Gastroesophageal sphincter (tissue), 4 donors: Measurements from ENCODE around the gene LRRC4. TPM values are rescaled to one million over a fixed set of nuclear protein-coding genes. Genes with fewer than 3 reads are reported as not detected.

ENCODE experiments used
- ATAC-seq: fragments of 150-250 bp; one replicate; pipeline ENCODE4 v1.9.1; 2016; ENCODE audit warnings: mild to moderate bottlenecking, moderate library complexity
- H3K27ac ChIP-seq, 4 donors: fragments of 200-600 bp; sonication (generic) in 3 of 4; 1 replicate in 3 of 4; 2 replicates in 1 of 4; pipeline ENCODE4 v1.5.1; 2016 to 2019
- H3K27me3 ChIP-seq: fragments of 200-600 bp; sonication (generic); one replicate; pipeline ENCODE4 v1.5.1; 2019
- H3K36me3 ChIP-seq, 2 donors: fragments of 200-600 bp; sonication (generic); one replicate each; pipeline ENCODE4 v1.5.1; 2019; ENCODE audit warnings: control low read depth in 1 of 2
- H3K4me1 ChIP-seq, 3 donors: fragments of 200-600 bp; sonication (generic); 1 replicate in 2 of 3; 2 replicates in 1 of 3; pipeline ENCODE4 v1.5.1; 2016 to 2019; ENCODE audit warnings: control low read depth in 2 of 3
- H3K4me3 ChIP-seq, 2 donors: fragments of 200-600 bp; sonication (generic); one replicate each; pipeline ENCODE4 v1.5.1; 2019; ENCODE audit warnings: mild to moderate bottlenecking in 1 of 2, moderate library complexity in 1 of 2
- H3K9me3 ChIP-seq, 3 donors: fragments of 200-600 bp; sonication (generic); one replicate each; pipeline ENCODE4 v1.5.1; 2017 to 2019; ENCODE audit warnings: control low read depth in 2 of 3
- EP300 ChIP-seq: sonication (generic); formaldehyde crosslinking; IDR thresholded peaks from one replicate; pipeline ENCODE4 v1.6.1; 2017; ENCODE audit warnings: antibody characterized with exemption, mild to moderate bottlenecking
- POLR2A ChIP-seq, 2 donors: fragments of 450-650 bp; IDR thresholded peaks; one replicate each; pipeline ENCODE4 v1.6.1; 2017; ENCODE audit warnings: antibody characterized with exemption in 2 of 2, mild to moderate bottlenecking in 2 of 2, moderate library complexity in 1 of 2
- POLR2AphosphoS5 ChIP-seq: sonication (generic); formaldehyde crosslinking; IDR thresholded peaks from one replicate; pipeline ENCODE4 v1.6.1; 2017; ENCODE audit warnings: antibody characterized with exemption
- WGBS, 2 donors: methylation state at CpG; one replicate each; pipeline ENCODE4 v1.1.5; 2018; ENCODE audit warnings: low coverage in 1 of 2; 5-methylcytosine and 5-hydroxymethylcytosine counted together
- total RNA-seq, 4 donors: library from RNA; depleted of rRNA; stranded (reverse); fragments of >200 nt; gene quantifications; one replicate each; pipeline ENCODE4 v1.1.0, GENCODE V29; 2016
- TF ChIP-seq, protein P1 (sequence below), 4 experiments: fragments of 200-600 bp in 2 of 4; fragments of 450-650 bp in 2 of 4; sonication (generic) in 1 of 4; IDR thresholded peaks; one replicate each; pipeline ENCODE4 v1.5.1; 2017 to 2019; ENCODE audit warnings: antibody characterized with exemption in 4 of 4, mild to moderate bottlenecking in 2 of 4, moderate library complexity in 2 of 4

LRRC4 gene
- total RNA-seq, 4 donors from 2014 or later = 0.39 to 1.9 (median 0.82) TPM; not detected in 1

DNA sequence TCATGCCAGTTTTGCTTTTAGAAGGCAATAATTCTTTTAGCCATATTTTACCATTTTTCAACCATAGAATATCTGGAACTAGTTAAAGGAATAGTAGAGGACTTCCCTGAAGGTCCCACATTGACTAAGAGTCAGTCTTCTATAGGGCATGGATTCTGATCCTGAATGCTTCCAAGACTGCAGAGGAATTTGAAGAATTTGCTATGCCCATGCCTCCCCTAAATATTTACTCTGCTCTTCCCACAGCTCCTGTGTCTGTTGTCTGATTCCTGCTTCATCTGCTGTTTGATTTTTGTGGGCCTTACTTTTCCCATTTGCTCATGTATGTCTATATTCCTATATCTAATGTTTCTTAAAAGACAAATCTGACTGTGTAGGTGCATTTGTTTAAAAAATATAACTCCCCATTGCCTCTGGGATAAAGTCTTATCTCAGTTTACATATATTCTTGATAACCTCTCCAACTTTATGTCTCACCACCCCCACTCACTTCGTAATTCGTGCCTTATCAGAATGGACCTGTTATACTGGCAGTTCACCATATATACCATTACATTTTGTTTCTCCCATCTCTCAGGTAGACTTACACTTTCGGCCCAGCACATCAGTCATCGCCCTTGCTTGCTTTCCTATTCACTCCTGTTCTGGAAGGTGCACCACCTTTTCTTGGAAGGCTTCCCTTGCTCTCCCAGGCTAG is 33.9 kb downstream of the LRRC4 start:
- H3K4me1 ChIP-seq = peaks cover 0 to 29% (median 12%) of the 10 kb centered on the region in 3 donors

DNA sequence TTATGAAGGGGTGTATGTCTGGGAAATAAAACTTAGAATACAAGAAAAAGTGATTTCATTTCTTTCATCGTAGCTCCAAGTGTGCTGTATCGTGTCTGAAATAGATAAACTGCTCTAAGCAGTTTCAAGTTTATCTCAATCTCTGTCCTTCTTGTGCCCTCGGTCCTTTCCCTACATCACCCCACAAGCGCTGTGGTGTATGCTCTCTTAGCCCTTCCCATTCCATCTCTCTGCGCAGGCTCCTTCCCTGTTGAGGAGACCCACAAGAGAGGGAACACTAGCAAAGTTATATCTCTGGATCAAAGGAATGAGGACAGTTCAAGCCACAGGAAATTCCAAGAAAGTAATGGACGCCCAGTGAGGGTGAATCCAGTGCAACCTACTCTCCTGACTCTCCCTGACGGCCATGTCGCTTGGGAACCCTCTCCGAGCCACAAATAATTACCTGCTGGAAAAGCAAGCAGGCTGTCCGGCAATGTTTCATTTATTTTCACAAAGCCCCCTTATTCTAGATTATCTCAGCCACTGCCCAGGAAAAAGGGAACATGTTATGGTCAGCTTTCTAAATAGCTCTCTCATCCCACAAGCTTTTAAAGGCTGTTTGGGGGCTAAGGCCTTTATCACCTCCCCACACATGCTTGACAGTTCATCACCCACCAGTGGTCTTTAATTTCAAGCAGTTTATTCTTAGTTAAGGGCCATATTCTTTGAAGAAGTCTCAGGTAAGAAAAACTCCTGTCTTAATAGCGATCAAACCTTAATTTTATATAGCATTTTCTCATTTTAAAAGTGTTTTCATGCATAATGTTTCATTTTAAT is 34.8 kb downstream of the LRRC4 start:
- ATAC-seq = no peak
- H3K9me3 ChIP-seq = no peaks in the 10 kb centered on the region
- peak overlapping the region in 3 of 4 donors; percentile 12 to 63 (median 38) for H3K27ac ChIP-seq
- H3K4me1 ChIP-seq = peaks cover 0 to 29% (median 12%) of the 10 kb centered on the region in 3 donors
- no peaks in the 10 kb centered on the region for H3K27me3 ChIP-seq
- TF ChIP-seq POLR2AphosphoS5 (no peak), EP300 (no peak), POLR2A (IDR thresholded peaks at IDR 0.05) (no peak)
- TF ChIP-seq, protein P1, sequence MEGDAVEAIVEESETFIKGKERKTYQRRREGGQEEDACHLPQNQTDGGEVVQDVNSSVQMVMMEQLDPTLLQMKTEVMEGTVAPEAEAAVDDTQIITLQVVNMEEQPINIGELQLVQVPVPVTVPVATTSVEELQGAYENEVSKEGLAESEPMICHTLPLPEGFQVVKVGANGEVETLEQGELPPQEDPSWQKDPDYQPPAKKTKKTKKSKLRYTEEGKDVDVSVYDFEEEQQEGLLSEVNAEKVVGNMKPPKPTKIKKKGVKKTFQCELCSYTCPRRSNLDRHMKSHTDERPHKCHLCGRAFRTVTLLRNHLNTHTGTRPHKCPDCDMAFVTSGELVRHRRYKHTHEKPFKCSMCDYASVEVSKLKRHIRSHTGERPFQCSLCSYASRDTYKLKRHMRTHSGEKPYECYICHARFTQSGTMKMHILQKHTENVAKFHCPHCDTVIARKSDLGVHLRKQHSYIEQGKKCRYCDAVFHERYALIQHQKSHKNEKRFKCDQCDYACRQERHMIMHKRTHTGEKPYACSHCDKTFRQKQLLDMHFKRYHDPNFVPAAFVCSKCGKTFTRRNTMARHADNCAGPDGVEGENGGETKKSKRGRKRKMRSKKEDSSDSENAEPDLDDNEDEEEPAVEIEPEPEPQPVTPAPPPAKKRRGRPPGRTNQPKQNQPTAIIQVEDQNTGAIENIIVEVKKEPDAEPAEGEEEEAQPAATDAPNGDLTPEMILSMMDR (IDR thresholded peaks at IDR 0.05) = no peak
- no peak overlapping the region for H3K4me3 ChIP-seq
- peaks cover 0 to 20% of the 10 kb centered on the region in 2 donors for H3K36me3 ChIP-seq
- 67 to 73% methylated on average over 5 to 11 of the region's 11 CpGs for WGBS, 2 donors

More for the DNA sequence above, 33.9 kb downstream of the LRRC4 start:
- Histone ChIP-seq H3K27me3 (no peaks in the 10 kb centered on the region), H3K9me3 (no peaks in the 10 kb centered on the region), H3K27ac (no peak overlapping the region), H3K36me3 (peaks cover 0 to 11% of the 10 kb centered on the region in 2 donors), H3K4me3 (no peak overlapping the region)
- 71 to 81% methylated on average over 4 of the region's 4 CpGs for WGBS, 2 donors
- no peak for ATAC-seq
- TF ChIP-seq, protein P1 (IDR thresholded peaks at IDR 0.05) = no peak
- no peak for TF ChIP-seq POLR2A (IDR thresholded peaks at IDR 0.05)
- TF ChIP-seq POLR2AphosphoS5 = no peak
- TF ChIP-seq EP300 = no peak

DNA sequence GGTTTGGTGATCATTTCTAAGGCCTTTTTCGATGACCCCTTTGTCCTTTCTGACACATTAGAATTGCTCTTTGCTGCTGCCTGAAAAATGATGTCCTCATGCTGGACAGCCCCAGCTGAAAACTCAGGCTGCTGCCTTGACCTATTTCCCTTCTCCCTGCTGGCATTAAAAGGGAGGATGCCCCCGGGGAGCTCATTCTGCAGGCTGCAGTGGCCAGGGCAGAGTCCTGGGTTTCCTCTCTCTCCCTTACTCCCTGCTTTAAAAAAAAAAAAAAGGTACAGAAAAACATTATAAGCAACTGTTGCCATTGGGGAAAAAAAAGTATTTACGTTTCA is 35.4 kb downstream of the LRRC4 start:
- TF ChIP-seq POLR2AphosphoS5 (no peak), POLR2A (IDR thresholded peaks at IDR 0.05) (no peak), EP300 (no peak)
- TF ChIP-seq, protein P1 (IDR thresholded peaks at IDR 0.05) = no peak
- H3K4me3 ChIP-seq = no peak overlapping the region
- 19 to 30% methylated on average over 3 of the region's 3 CpGs for WGBS, 2 donors
- H3K27me3 ChIP-seq = no peaks in the 10 kb centered on the region
- peaks cover 0 to 26% of the 10 kb centered on the region in 2 donors for H3K36me3 ChIP-seq
- no peaks in the 10 kb centered on the region for H3K9me3 ChIP-seq
- peak; percentile 37 for ATAC-seq
- H3K4me1 ChIP-seq = peaks cover 0 to 29% (median 12%) of the 10 kb centered on the region in 3 donors
- peak overlapping the region in 3 of 4 donors; percentile 36 to 63 (median 38) for H3K27ac ChIP-seq

DNA sequence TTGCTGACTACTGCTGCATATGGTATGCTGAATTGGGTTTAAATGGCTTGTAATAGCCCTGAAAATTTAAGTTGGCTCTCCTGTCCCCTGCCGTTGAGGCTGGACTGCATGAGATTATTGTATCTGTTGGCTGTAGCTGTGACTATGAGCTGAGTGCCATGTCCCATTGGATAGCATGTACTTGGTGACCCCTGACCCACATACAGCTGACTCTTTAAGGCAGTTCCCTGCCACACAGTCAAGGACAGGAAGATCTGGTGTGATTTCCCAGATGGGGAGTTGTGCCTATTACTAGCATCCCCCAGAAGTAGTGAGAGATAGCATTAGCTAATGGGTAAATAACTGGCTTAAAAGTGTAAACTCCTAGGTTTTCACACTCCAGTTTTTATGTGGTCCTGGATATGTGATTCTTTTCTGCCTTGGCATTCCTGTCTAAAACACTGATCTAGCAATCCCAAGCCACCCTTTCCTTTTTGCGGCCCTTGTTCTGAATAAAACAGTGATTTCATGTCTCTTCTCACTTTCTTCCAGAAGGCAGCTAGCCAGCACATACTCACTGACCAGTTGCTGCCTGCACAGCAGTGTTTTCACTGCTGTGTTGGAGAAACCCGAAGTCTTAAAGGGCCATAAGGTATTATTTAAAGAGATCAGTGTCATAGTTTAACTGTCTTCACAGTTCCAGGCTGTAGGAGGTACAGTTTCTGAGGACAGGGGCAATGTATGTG is 35.9 kb downstream of the LRRC4 start:
- TF ChIP-seq POLR2A (IDR thresholded peaks at IDR 0.05) (no peak), POLR2AphosphoS5 (no peak), EP300 (no peak)
- TF ChIP-seq, protein P1 (IDR thresholded peaks at IDR 0.05) = no peak
- 6 to 21% methylated on average over 2 of the region's 3 CpGs for WGBS, 2 donors
- no peaks in the 10 kb centered on the region for H3K27me3 ChIP-seq
- no peaks in the 10 kb centered on the region for H3K9me3 ChIP-seq
- peaks cover 0 to 28% of the 10 kb centered on the region in 2 donors for H3K36me3 ChIP-seq
- peaks cover 0 to 29% (median 12%) of the 10 kb centered on the region in 3 donors for H3K4me1 ChIP-seq
- peak; percentile 53 for ATAC-seq
- no peak overlapping the region for H3K4me3 ChIP-seq
- peak overlapping the region in 3 of 4 donors; percentile 36 to 63 (median 38) for H3K27ac ChIP-seq
